GM11168 (cell line): Measurements from ENCODE around the gene CLDN7.

ENCODE experiments used
- in situ Hi-C: fragments of 300-500 bp; cut with MboI; formaldehyde crosslinking; loops from one replicate; pipeline ENCODE4 v1.12.0; 2022; ENCODE audit warnings: low sequenced_read_pairs; ENCODE audit not compliant: unreplicated experiment

CLDN7 gene

GRCh38 chr17:7222093-7222971 lies 39.9 kb downstream of the CLDN7 start:
- in situ Hi-C loops: no loop called here

- in situ Hi-C loops: no loop called here
Measured at GRCh38 chr17:7221278-7222092, 40.8 kb downstream of the CLDN7 start.

GRCh38 chr17:7220593-7221277 lies 41.5 kb downstream of the CLDN7 start:
- in situ Hi-C loops: no loop called here

GRCh38 chr17:7219812-7220592 lies 42.3 kb downstream of the CLDN7 start, which contains the start of the genes ACADVL and DLG4:
Gene ACADVL, plus strand, starts transcription at chr17:7219938. Its CDS starts 47 bp downstream, at chr17:7219985.
Gene DLG4, minus strand, starts transcription at chr17:7219836.
- in situ Hi-C loops: no loop called here

- in situ Hi-C loops: no loop called here
Measured at GRCh38 chr17:7219229-7219811, 43.0 kb downstream of the CLDN7 start.

GRCh38 chr17:7218758-7219157 lies 43.5 kb downstream of the CLDN7 start:
- in situ Hi-C loops: no loop called here

- in situ Hi-C loops: no loop called here
Measured at GRCh38 chr17:7218166-7218565, 44.1 kb downstream of the CLDN7 start.

GRCh38 chr17:7217113-7217987 lies 44.9 kb downstream of the CLDN7 start:
- in situ Hi-C loops: no loop called here

GRCh38 chr17:7216242-7217112 lies 45.8 kb downstream of the CLDN7 start:
- in situ Hi-C loops: no loop called here

- in situ Hi-C loops: no loop called here
Measured at GRCh38 chr17:7215652-7216180, 46.6 kb downstream of the CLDN7 start.

- in situ Hi-C loops: no loop called here
Measured at GRCh38 chr17:7215136-7215638, 47.1 kb downstream of the CLDN7 start.

GRCh38 chr17:7214300-7215135 lies 47.8 kb downstream of the CLDN7 start:
- in situ Hi-C loops: no loop called here

- in situ Hi-C loops: no loop called here
Measured at GRCh38 chr17:7213895-7214299, 48.4 kb downstream of the CLDN7 start.

- in situ Hi-C loops: no loop called here
Measured at GRCh38 chr17:7211491-7212273, 50.6 kb downstream of the CLDN7 start.
